Uterus (tissue), 4 donors: ENCODE measurements around the gene EVC2. TPM values are rescaled to one million over a fixed set of nuclear protein-coding genes. Genes with fewer than 3 reads are reported as not detected.

Source experiments
- DNase-seq, 2 donors: peaks; one replicate each; pipeline ENCODE4 v3.0.0-alpha.2; 2019 to 2020
- H3K27ac ChIP-seq, 2 donors: fragments of 200-600 bp; sonication (generic); 1 replicate in 1 of 2; 2 replicates in 1 of 2; pipeline ENCODE4 v1.5.1; 2016 to 2018
- H3K27me3 ChIP-seq, 2 donors: fragments of 200-600 bp; sonication (generic); one replicate each; pipeline ENCODE4 v1.5.1; 2018 to 2019; ENCODE audit warnings: control low read depth in 1 of 2
- H3K36me3 ChIP-seq, 2 donors: fragments of 200-600 bp; sonication (generic); one replicate each; pipeline ENCODE4 v1.5.1; 2019; ENCODE audit warnings: control low read depth in 1 of 2
- H3K4me1 ChIP-seq, 2 donors: fragments of 200-600 bp; sonication (generic); one replicate each; pipeline ENCODE4 v1.5.1; 2018 to 2019; ENCODE audit warnings: control low read depth in 1 of 2
- H3K4me3 ChIP-seq, 2 donors: fragments of 200-600 bp; sonication (generic); 1 replicate in 1 of 2; 2 replicates in 1 of 2; pipeline ENCODE4 v1.5.1; 2018 to 2019; ENCODE audit warnings: mild to moderate bottlenecking in 1 of 2
- H3K9me3 ChIP-seq, 2 donors: fragments of 200-600 bp; sonication (generic); one replicate each; pipeline ENCODE4 v1.5.1; 2019; ENCODE audit warnings: control low read depth in 1 of 2
- CTCF ChIP-seq, 4 experiments: fragments of 200-600 bp in 2 of 4; fragments of 450-650 bp in 2 of 4; sonication (generic) in 2 of 4; IDR thresholded peaks; one replicate each; pipeline ENCODE4 v1.5.1; 2016 to 2019; ENCODE audit warnings: antibody characterized with exemption in 4 of 4, mild to moderate bottlenecking in 2 of 4, moderate library complexity in 1 of 4
- POLR2A ChIP-seq, 2 donors: fragments of 450-650 bp; IDR thresholded peaks; one replicate each; pipeline ENCODE4 v1.6.1; 2016; ENCODE audit warnings: antibody characterized with exemption in 2 of 2, mild to moderate bottlenecking in 1 of 2, moderate library complexity in 1 of 2
- intact Hi-C: fragments of 100-400 bp; cut with DNase I; formaldehyde crosslinking; loops from one replicate; pipeline ENCODE4 v1.15.1; 2023; ENCODE audit warnings: low total_unique reads
- total RNA-seq, 4 donors: library from RNA; depleted of rRNA in 3 of 4; stranded (reverse); fragments of >200 nt in 3 of 4; gene quantifications; one replicate each; pipeline versions ENCODE4 v1.1.0 to v1.2.4, GENCODE V29; 2014 to 2023
- donor health status: DM: yes; HTN: yes; CAD: no.

Gene EVC2
- total RNA-seq, 4 donors from 2014 or later = 5.6 to 21.8 (median 14.8) TPM

GRCh38 chr4:5666741-5667140 is 41.6 kb downstream of the EVC2 start:
- Histone ChIP-seq H3K36me3 (no peaks in the 10 kb centered on the region), H3K9me3 (no peaks in the 10 kb centered on the region)
- TF ChIP-seq POLR2A (IDR thresholded peaks at IDR 0.05) = no peak
- TF ChIP-seq CTCF (IDR thresholded peaks at IDR 0.05) = no peak

GRCh38 chr4:5664778-5665177 is 43.6 kb downstream of the EVC2 start:
- no peak for DNase-seq
- Histone ChIP-seq H3K27ac (no peak overlapping the region), H3K4me3 (no peak overlapping the region), H3K4me1 (no peaks in the 10 kb centered on the region), H3K9me3 (no peaks in the 10 kb centered on the region), H3K27me3 (no peaks in the 10 kb centered on the region), H3K36me3 (no peaks in the 10 kb centered on the region)
- intact Hi-C loops = no loop called here
- no peak for TF ChIP-seq CTCF (IDR thresholded peaks at IDR 0.05)
- TF ChIP-seq POLR2A (IDR thresholded peaks at IDR 0.05) = no peak

More at GRCh38 chr4:5666741-5667140, 41.6 kb downstream of the EVC2 start:
- H3K27ac ChIP-seq = no peak overlapping the region
- no peak for DNase-seq
- no peaks in the 10 kb centered on the region for H3K27me3 ChIP-seq
- H3K4me3 ChIP-seq = no peak overlapping the region
- intact Hi-C loops = no loop called here
- no peaks in the 10 kb centered on the region for H3K4me1 ChIP-seq

- H3K4me3 ChIP-seq = no peak overlapping the region
- no peaks in the 10 kb centered on the region for H3K27me3 ChIP-seq
- TF ChIP-seq POLR2A (IDR thresholded peaks at IDR 0.05) (no peak), CTCF (IDR thresholded peaks at IDR 0.05) (no peak)
- intact Hi-C loops = no loop called here
- H3K4me1 ChIP-seq = no peaks in the 10 kb centered on the region
- H3K36me3 ChIP-seq = no peaks in the 10 kb centered on the region
- H3K27ac ChIP-seq = no peak overlapping the region
- H3K9me3 ChIP-seq = no peaks in the 10 kb centered on the region
- DNase-seq = no peak
These were observed 45.8 kb downstream of the EVC2 start for GRCh38 chr4:5662555-5662954.

GRCh38 chr4:5661237-5661636 is 47.1 kb downstream of the EVC2 start:
- H3K4me3 ChIP-seq = no peak overlapping the region
- DNase-seq = no peak
- intact Hi-C loops = no loop called here
- no peaks in the 10 kb centered on the region for H3K4me1 ChIP-seq
- no peaks in the 10 kb centered on the region for H3K27me3 ChIP-seq
- TF ChIP-seq CTCF (IDR thresholded peaks at IDR 0.05) (no peak), POLR2A (IDR thresholded peaks at IDR 0.05) (no peak)
- H3K36me3 ChIP-seq = no peaks in the 10 kb centered on the region
- no peak overlapping the region for H3K27ac ChIP-seq
- no peaks in the 10 kb centered on the region for H3K9me3 ChIP-seq

- TF ChIP-seq CTCF (IDR thresholded peaks at IDR 0.05) (no peak), POLR2A (IDR thresholded peaks at IDR 0.05) (no peak)
- no peaks in the 10 kb centered on the region for H3K36me3 ChIP-seq
- H3K4me1 ChIP-seq = no peaks in the 10 kb centered on the region
- intact Hi-C loops = no loop called here
- DNase-seq = no peak
- H3K27me3 ChIP-seq = no peaks in the 10 kb centered on the region
- no peak overlapping the region for H3K27ac ChIP-seq
- H3K9me3 ChIP-seq = no peaks in the 10 kb centered on the region
- no peak overlapping the region for H3K4me3 ChIP-seq
These were observed 48.2 kb downstream of the EVC2 start for GRCh38 chr4:5660185-5660584.
